NCI-H2107 treated with DMSO at 0.1 percent for 48 hours (cell line): ENCODE measurements around the gene ANKRD6.

Experiments used
- DNase-seq: peaks from one replicate; lab custom pipeline; 2025; ENCODE audit not compliant: unreplicated experiment; lab: John Stamatoyannopoulos, UW

ANKRD6 gene

GRCh38 chr6:89506716-89507617 lies 74.0 kb downstream of the ANKRD6 start:
- DNase-seq: no peak

- DNase-seq: peak; percentile 31
Observed at GRCh38 chr6:89508755-89509563, 76.0 kb downstream of the ANKRD6 start.

- DNase-seq: peak; percentile 64
Observed at GRCh38 chr6:89509777-89510281, 76.9 kb downstream of the ANKRD6 start.

GRCh38 chr6:89510393-89510792 lies 77.4 kb downstream of the ANKRD6 start:
- no peak for DNase-seq

- DNase-seq: no peak
Observed at GRCh38 chr6:89518352-89519055, 85.6 kb downstream of the ANKRD6 start.

- no peak for DNase-seq
Observed at GRCh38 chr6:89520736-89521135, 87.8 kb downstream of the ANKRD6 start.

GRCh38 chr6:89522778-89523177 lies 89.8 kb downstream of the ANKRD6 start:
- no peak for DNase-seq

GRCh38 chr6:89525786-89526562 lies 93.0 kb downstream of the ANKRD6 start:
- DNase-seq: no peak

GRCh38 chr6:89526563-89526869 lies 93.6 kb downstream of the ANKRD6 start:
- no peak for DNase-seq

- no peak for DNase-seq
Observed at GRCh38 chr6:89527634-89528033, 94.7 kb downstream of the ANKRD6 start.

GRCh38 chr6:89528866-89529265 lies 95.9 kb downstream of the ANKRD6 start:
- DNase-seq: no peak

GRCh38 chr6:89530982-89531381 lies 98.0 kb downstream of the ANKRD6 start:
- no peak for DNase-seq

- no peak for DNase-seq
Observed at GRCh38 chr6:89536231-89536630, 103.3 kb downstream of the ANKRD6 start.

GRCh38 chr6:89539779-89540178 lies 106.8 kb downstream of the ANKRD6 start:
- no peak for DNase-seq

GRCh38 chr6:89542081-89542857 lies 109.3 kb downstream of the ANKRD6 start:
- DNase-seq: no peak

GRCh38 chr6:89542866-89543265 lies 109.9 kb downstream of the ANKRD6 start:
- no peak for DNase-seq

- DNase-seq: no peak
Observed at GRCh38 chr6:89547281-89547680, 114.3 kb downstream of the ANKRD6 start.

GRCh38 chr6:89553431-89553830 lies 120.5 kb downstream of the ANKRD6 start:
- no peak for DNase-seq

GRCh38 chr6:89554106-89554505 lies 121.2 kb downstream of the ANKRD6 start:
- no peak for DNase-seq

GRCh38 chr6:89555031-89555430 lies 122.1 kb downstream of the ANKRD6 start:
- DNase-seq: no peak
